MM.1S (cell line): ENCODE measurements around the gene ANGPT4.

Experiments
- DNase-seq: peaks from one replicate; pipeline ENCODE4 v3.0.0-alpha.2; 2015
- H2AFZ ChIP-seq: fragments of 300-600 bp; sonication (generic); 2 replicates; pipeline ENCODE4 v1.6.0; 2016; ENCODE audit warnings: antibody characterized with exemption, low read length
- H3F3A ChIP-seq: fragments of 300-600 bp; sonication (generic); 2 replicates; pipeline ENCODE4 v1.6.1; 2016; ENCODE audit warnings: mild to moderate bottlenecking, antibody characterized with exemption, low read length, moderate library complexity, mixed read lengths; ENCODE audit not compliant: insufficient read depth
- H3K27ac ChIP-seq: fragments of 300-600 bp; sonication (generic); 2 replicates; pipeline ENCODE4 v1.5.1; 2016; ENCODE audit warnings: mild to moderate bottlenecking, low read length
- H3K27me3 ChIP-seq: fragments of 300-600 bp; sonication (generic); replicated peaks from 2 replicates; pipeline ENCODE4 v1.6.0; 2016; ENCODE audit warnings: low read length; ENCODE audit not compliant: insufficient read depth
- H3K36me3 ChIP-seq: fragments of 300-600 bp; sonication (generic); replicated peaks from 2 replicates; pipeline ENCODE4 v1.6.1; 2016; ENCODE audit warnings: mild to moderate bottlenecking, low read length, mixed read lengths; ENCODE audit not compliant: insufficient read depth
- H3K4me1 ChIP-seq: fragments of 300-600 bp; sonication (generic); 2 replicates; pipeline ENCODE4 v1.6.1; 2016; ENCODE audit warnings: low read length, mixed read lengths
- H3K4me2 ChIP-seq: fragments of 300-600 bp; sonication (generic); 2 replicates; pipeline ENCODE4 v1.6.0; 2016; ENCODE audit warnings: low read depth, low read length
- H3K4me3 ChIP-seq: fragments of 300-600 bp; sonication (generic); 2 replicates; pipeline ENCODE4 v1.5.1; 2016; ENCODE audit warnings: low read length, mixed read lengths
- H3K79me2 ChIP-seq: fragments of 300-600 bp; sonication (generic); 2 replicates; pipeline ENCODE4 v1.6.1; 2016; ENCODE audit warnings: mixed run types, low read length, mixed read lengths
- H3K9ac ChIP-seq: fragments of 300-600 bp; sonication (generic); 2 replicates; pipeline ENCODE4 v1.6.1; 2016; ENCODE audit warnings: low read length, mixed read lengths
- H3K9me2 ChIP-seq: fragments of 300-600 bp; sonication (generic); replicated peaks from 2 replicates; pipeline ENCODE4 v1.6.1; 2016; ENCODE audit warnings: mild to moderate bottlenecking, low read length, mixed read lengths; ENCODE audit not compliant: insufficient read depth
- H3K9me3 ChIP-seq: fragments of 300-600 bp; sonication (generic); replicated peaks from 2 replicates; pipeline ENCODE4 v1.6.1; 2016; ENCODE audit warnings: mild to moderate bottlenecking, low read length, mixed read lengths; ENCODE audit not compliant: insufficient read depth
- H4K20me1 ChIP-seq: fragments of 300-600 bp; sonication (generic); 2 replicates; pipeline ENCODE4 v1.6.1; 2016; ENCODE audit warnings: mild to moderate bottlenecking, low read length, moderate library complexity, mixed read lengths; ENCODE audit not compliant: insufficient read depth
- CTCF ChIP-seq: fragments of 300-600 bp; sonication (generic); IDR thresholded peaks from 2 replicates; pipeline ENCODE4 v1.5.1; 2016; ENCODE audit warnings: antibody characterized with exemption, low read length, mixed read lengths
- EZH2 ChIP-seq: fragments of 300-600 bp; sonication (generic); optimal IDR thresholded peaks from 2 replicates; pipeline ENCODE3; 2017; ENCODE audit warnings: low read depth, mild to moderate bottlenecking, antibody characterized with exemption, low read length, mixed read lengths
- EZH2phosphoT487 ChIP-seq: fragments of 300-600 bp; sonication (generic); IDR thresholded peaks from 2 replicates; pipeline ENCODE4 v1.6.1; 2018; ENCODE audit warnings: antibody characterized with exemption, low read length

Gene ANGPT4

GRCh38 chr20:940926-941325, 24.8 kb upstream of the ANGPT4 start:
- H3K4me1 ChIP-seq: no peaks in the 10 kb centered on the region
- H3K27me3 ChIP-seq: peaks cover 32% of the 10 kb centered on the region
- no peaks in the 10 kb centered on the region for H3K36me3 ChIP-seq
- DNase-seq: no peak
- no peaks in the 10 kb centered on the region for H4K20me1 ChIP-seq
- no peak overlapping the region for H3K27ac ChIP-seq
- H3F3A ChIP-seq: no peaks in the 10 kb centered on the region
- no peaks in the 10 kb centered on the region for H3K79me2 ChIP-seq
- H3K9me2 ChIP-seq: no peaks in the 10 kb centered on the region
- H3K9ac ChIP-seq: no peak overlapping the region
- no peak overlapping the region for H2AFZ ChIP-seq
- H3K9me3 ChIP-seq: no peaks in the 10 kb centered on the region
- H3K4me2 ChIP-seq: no peak overlapping the region
- no peak overlapping the region for H3K4me3 ChIP-seq
- TF ChIP-seq CTCF (no peak), EZH2 (no peak), EZH2phosphoT487 (no peak)

DNA sequence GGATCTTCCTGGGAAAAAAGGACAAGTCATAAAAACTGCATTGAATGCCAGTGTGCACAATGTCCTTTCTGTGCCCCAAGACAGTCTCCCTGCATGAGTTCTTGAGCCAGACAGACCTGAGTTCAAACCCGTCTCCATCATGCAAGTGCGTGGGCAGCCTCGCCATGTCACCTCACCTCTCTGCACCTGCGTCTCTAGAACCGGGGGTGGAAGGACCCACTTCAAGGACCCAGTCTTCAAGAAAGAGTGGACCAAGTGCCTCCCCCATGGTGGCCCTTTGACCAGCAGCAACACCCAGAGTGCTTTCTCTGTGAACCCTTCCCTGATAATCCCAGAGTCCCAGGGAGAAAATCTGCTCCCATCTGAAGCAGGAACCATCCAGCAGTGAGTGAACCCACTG, 23.5 kb upstream of the ANGPT4 start:
- no peak for DNase-seq
- Histone ChIP-seq H3K4me2 (no peak overlapping the region), H3K9ac (no peak overlapping the region), H3K27me3 (peaks cover 22% of the 10 kb centered on the region), H3K36me3 (no peaks in the 10 kb centered on the region), H3K4me1 (no peaks in the 10 kb centered on the region), H3K9me3 (no peaks in the 10 kb centered on the region), H3F3A (no peaks in the 10 kb centered on the region), H3K9me2 (no peaks in the 10 kb centered on the region), H3K4me3 (no peak overlapping the region), H3K27ac (no peak overlapping the region), H3K79me2 (no peaks in the 10 kb centered on the region), H4K20me1 (no peaks in the 10 kb centered on the region), H2AFZ (no peak overlapping the region)
- no peak for TF ChIP-seq EZH2
- no peak for TF ChIP-seq CTCF
- no peak for TF ChIP-seq EZH2phosphoT487

DNA sequence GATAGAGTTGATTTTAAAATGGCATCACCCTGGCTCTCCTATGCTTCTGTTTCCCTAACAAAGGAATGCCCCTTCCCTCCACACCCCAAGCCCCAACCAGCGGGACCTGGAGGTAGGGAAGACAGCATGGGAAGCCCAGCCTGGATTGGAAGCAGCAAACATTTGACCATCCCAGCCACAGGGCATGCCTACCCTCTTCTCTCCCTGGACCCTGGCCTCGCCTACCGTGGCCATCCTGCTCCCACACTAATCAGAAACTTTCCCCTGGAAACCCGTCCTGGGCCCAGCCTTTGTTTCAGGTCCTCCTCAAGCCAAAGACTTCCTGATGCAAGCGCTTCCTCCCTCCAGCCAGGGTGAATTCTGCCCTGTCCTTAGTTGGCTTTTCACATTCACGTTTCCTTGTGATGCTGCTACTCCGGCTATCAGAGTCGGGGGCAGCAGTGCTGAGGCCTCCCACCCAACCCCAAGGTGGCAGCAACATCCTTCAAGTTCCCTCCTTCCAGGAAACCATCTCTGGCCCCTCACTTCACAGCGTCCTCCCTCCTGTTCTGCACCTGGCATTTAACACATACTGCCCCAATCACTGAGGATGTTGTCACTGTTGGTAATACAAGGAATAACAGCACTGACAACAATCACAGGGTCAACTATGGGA, 18.2 kb upstream of the ANGPT4 start:
- Histone ChIP-seq H3K9ac (no peak overlapping the region), H4K20me1 (no peaks in the 10 kb centered on the region), H3K4me2 (no peak overlapping the region), H3K36me3 (no peaks in the 10 kb centered on the region), H3K4me1 (no peaks in the 10 kb centered on the region), H3K27me3 (no peaks in the 10 kb centered on the region), H3K4me3 (no peak overlapping the region), H3F3A (no peaks in the 10 kb centered on the region), H3K27ac (no peak overlapping the region), H3K79me2 (no peaks in the 10 kb centered on the region), H2AFZ (no peak overlapping the region), H3K9me3 (no peaks in the 10 kb centered on the region), H3K9me2 (no peaks in the 10 kb centered on the region)
- TF ChIP-seq EZH2 (no peak), EZH2phosphoT487 (no peak), CTCF (no peak)
- DNase-seq: no peak
